HepG2 (cell line): Measurements from ENCODE around the gene SOX13. TPM values are rescaled to one million over a fixed set of nuclear protein-coding genes. Genes with fewer than 3 reads are reported as not detected.

Experiments used
- ATAC-seq: fragments of 200-7000 bp; cut with Tn5 transposase; 3 replicates; pipeline ENCODE4 v1.9.1; 2020; ENCODE audit warnings: mild to moderate bottlenecking, moderate library complexity
- BruUV-seq: library from RNA; stranded (reverse); fragments of 400-500 nt; replicated peaks from 2 replicates; lab custom pipeline; 2021; lab: Mats Ljungman, UMichigan
- CTCF ChIA-PET: fragments of 300-600 bp; formaldehyde crosslinking; extraction: SDS; loops from one replicate; lab custom pipeline; 2021; ENCODE audit warnings: low total read pairs, inconsistent platforms, low intra/inter-chr PET ratio; lab: Yijun Ruan, JAX
- POLR2A ChIA-PET: fragments of 350-600 bp; sonication (Branson Sonifier 250); formaldehyde crosslinking; loops from one replicate; lab custom pipeline; 2020; ENCODE audit warnings: antibody characterized with exemption, inconsistent platforms; lab: Yijun Ruan, JAX
- DNase-seq: peaks from one replicate; pipeline ENCODE4 v3.0.0-alpha.2; 2015; ENCODE audit warnings: low spot score
- FAIRE-seq: peaks from 3 replicates; lab custom pipeline; 2011; peaks lifted over from hg19 to GRCh38; lab: Jason Lieb, UNC
- H2AFZ ChIP-seq: one replicate; pipeline ENCODE4 v1.6.1; 2011; ENCODE audit warnings: low read length, inconsistent platforms
- H3K27ac ChIP-seq: fragments of 300-600 bp; 3 replicates; pipeline ENCODE4 v1.8.0; 2011; ENCODE audit warnings: mixed run types, mild to moderate bottlenecking, mixed read lengths, low read length, inconsistent platforms; ENCODE audit not compliant: insufficient read depth; ENCODE audit errors: extremely low read length
- H3K27me3 ChIP-seq, 2 experiments: fragments of 200-600 bp in 1 of 2; 2 replicates in 1 of 2; 3 replicates in 1 of 2; pipeline versions ENCODE4 v1.6.0 to v1.8.0; 2011; ENCODE audit warnings: low read length in 2 of 2, mild to moderate bottlenecking in 2 of 2, moderate library complexity in 2 of 2, inconsistent platforms in 1 of 2; ENCODE audit not compliant: insufficient read depth in 2 of 2, control insufficient read depth in 1 of 2
- H3K36me3 ChIP-seq, 2 experiments: fragments of 200-600 bp in 1 of 2; replicated peaks in 1 of 2; 2 replicates in 1 of 2; 3 replicates in 1 of 2; pipeline versions ENCODE4 v1.5.1 to v1.8.0; 2011; ENCODE audit warnings: low read length in 2 of 2, inconsistent platforms in 1 of 2; ENCODE audit not compliant: insufficient read depth in 2 of 2, control insufficient read depth in 1 of 2
- H3K4me1 ChIP-seq: 2 replicates; pipeline ENCODE4 v1.5.1; 2012; ENCODE audit warnings: low read length, inconsistent platforms; ENCODE audit not compliant: insufficient read depth
- H3K4me2 ChIP-seq: 2 replicates; pipeline ENCODE4 v1.6.0; 2011; ENCODE audit warnings: low read depth, low read length, inconsistent platforms
- H3K4me3 ChIP-seq, 3 experiments: fragments of 200-600 bp in 1 of 3; sonication (generic), shearing (Covaris generic) in 1 of 3; replicated peaks in 1 of 3; 2 replicates each; pipeline ENCODE4 v1.5.1; 2011 to 2016; ENCODE audit warnings: low read length in 3 of 3, inconsistent platforms in 2 of 3, low read depth in 2 of 3, mild to moderate bottlenecking in 2 of 3, control low read depth in 1 of 3, mixed read lengths in 1 of 3; ENCODE audit not compliant: insufficient read depth in 1 of 3
- H3K79me2 ChIP-seq: one replicate; pipeline ENCODE4 v1.6.1; 2011; ENCODE audit warnings: low read length, inconsistent platforms; ENCODE audit not compliant: insufficient read depth
- H3K9ac ChIP-seq: 2 replicates; pipeline ENCODE4 v1.6.0; 2011; ENCODE audit warnings: mild to moderate bottlenecking, low read depth, low read length, inconsistent platforms; ENCODE audit not compliant: insufficient read depth
- H3K9me3 ChIP-seq: 2 replicates; pipeline ENCODE4 v1.5.1; 2012; ENCODE audit warnings: mild to moderate bottlenecking, low read length
- H4K20me1 ChIP-seq: 2 replicates; pipeline ENCODE4 v1.6.0; 2011; ENCODE audit warnings: inconsistent platforms, mild to moderate bottlenecking, low read length, moderate library complexity; ENCODE audit not compliant: insufficient read depth
- BHLHE40 ChIP-seq: IDR thresholded peaks from 2 replicates; pipeline ENCODE4 v1.6.1; 2011; ENCODE audit warnings: low read length, improper control_type of control experiment
- SIX4 ChIP-seq: sonication (generic); formaldehyde crosslinking; IDR thresholded peaks from 2 replicates; pipeline ENCODE4 v1.4.0; 2020; ENCODE audit warnings: missing genetic modification reagents
- SOX6 ChIP-seq, 2 experiments: fragments of 450-650 bp in 1 of 2; sonication (generic) in 1 of 2; formaldehyde crosslinking in 1 of 2; IDR thresholded peaks; 2 replicates each; pipeline versions ENCODE4 v1.4.0 to v1.6.1; 2017 to 2020; ENCODE audit warnings: antibody characterized with exemption in 1 of 2, mild to moderate bottlenecking in 1 of 2, missing genetic modification reagents in 1 of 2
- WGBS: methylation state at CpG from one replicate; pipeline ENCODE4 v1.1.6; 2017; ENCODE audit warnings: low lambda C conversion rate; 5-methylcytosine and 5-hydroxymethylcytosine counted together
- in situ Hi-C: cut with HindIII; loops from 2 replicates; pipeline ENCODE4 v1.10.0; 2017; ENCODE audit warnings: low pct_unique_long_range_greater_than_20kb; ENCODE audit not compliant: extremely low pct_ligation_motif_present
- intact Hi-C: fragments of 100-400 bp; cut with micrococcal nuclease; formaldehyde crosslinking; loops from one replicate; pipeline ENCODE4 v1.10.0; 2022; ENCODE audit not compliant: unreplicated experiment
- polyA plus RNA-seq, 8 experiments: library from polyadenylated mRNA; depleted of rRNA in 3 of 8; stranded (reverse) in 7 of 8; unstranded in 1 of 8; fragments of >200 nt; fragmentation: Illumina TruSeq in 4 of 8; extraction: Trizol in 4 of 8; gene quantifications; 2 replicates each; pipeline versions ENCODE4 v1.2.1 to v1.2.3, GENCODE V29; 2011 to 2016; ENCODE audit warnings: low read depth in 4 of 8, missing spikeins in 1 of 8, mixed read lengths in 1 of 8; ENCODE audit not compliant: insufficient read depth in 1 of 8
- total RNA-seq, 5 experiments: library from RNA; depleted of rRNA; stranded (reverse); fragments of >200 nt; fragmentation: Illumina TruSeq; extraction: Trizol; gene quantifications; 2 replicates each; pipeline ENCODE4 v1.2.3, GENCODE V29; 2016; ENCODE audit warnings: low read depth in 1 of 5
- TF ChIP-seq, protein P1 (sequence below): sonication (generic); formaldehyde crosslinking; IDR thresholded peaks from 2 replicates; pipeline ENCODE4 v1.8.1; 2023; ENCODE audit warnings: mild to moderate bottlenecking, inconsistent platforms, moderate library complexity, missing genetic modification reagents, borderline replicate concordance
- TF ChIP-seq, protein P2 (sequence below): sonication (generic); formaldehyde crosslinking; IDR thresholded peaks from 2 replicates; pipeline ENCODE4 v1.5.0; 2020; ENCODE audit warnings: mild to moderate bottlenecking, missing genetic modification reagents

SOX13 gene
- total and polyA plus RNA-seq, 2 of the 13 experiments (the other 11 are each of a cell fraction or from before 2014, with no cell fraction given), result 13.3 to 15.8 TPM

DNA sequence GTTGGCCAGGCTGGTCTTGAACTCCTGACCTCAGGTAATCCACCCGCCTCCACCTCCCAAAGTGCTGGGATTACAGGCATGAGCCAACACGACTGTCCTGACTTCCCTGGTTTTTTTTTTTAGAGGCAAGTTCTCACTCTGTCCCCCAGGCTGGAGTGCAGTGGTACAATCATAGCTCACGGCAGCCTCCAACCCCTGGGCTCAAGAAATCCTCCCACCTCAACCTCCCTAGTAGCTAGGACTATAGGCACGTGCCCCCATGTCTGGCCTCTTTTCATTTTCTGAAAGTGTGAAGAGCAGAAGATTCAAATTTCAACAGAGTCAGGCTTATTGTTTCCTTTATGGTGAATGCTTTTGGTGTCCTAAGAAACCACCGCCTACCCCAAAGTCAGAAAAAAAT lies 21.7 kb upstream of the SOX13 start:
- H2AFZ ChIP-seq, result no peak overlapping the region
- no peaks in the 10 kb centered on the region for H3K9me3 ChIP-seq
- intact Hi-C loops (no loop called here), in situ Hi-C loops (no loop called here)
- no peak overlapping the region for H3K9ac ChIP-seq
- BruUV-seq, result no TSS peak
- H3K27ac ChIP-seq, result no peak overlapping the region
- no peak overlapping the region for H3K4me3 ChIP-seq
- H3K27me3 ChIP-seq, result peaks cover 0 to under 1% of the 10 kb centered on the region in 2 experiments; a peak in 1 of 5 replicates
- ChIA-PET POLR2A (interaction anchor here (0.7 to 1.8 kb wide), 5 partner anchors 14 to 147 kb away, joined by 3 to 6 read pairs (median 3); partner anchors contain the start of gene SOX13), CTCF (no interaction called here)
- H3K4me2 ChIP-seq, result no peak overlapping the region
- DNase-seq, result no peak
- TF ChIP-seq, protein P1, sequence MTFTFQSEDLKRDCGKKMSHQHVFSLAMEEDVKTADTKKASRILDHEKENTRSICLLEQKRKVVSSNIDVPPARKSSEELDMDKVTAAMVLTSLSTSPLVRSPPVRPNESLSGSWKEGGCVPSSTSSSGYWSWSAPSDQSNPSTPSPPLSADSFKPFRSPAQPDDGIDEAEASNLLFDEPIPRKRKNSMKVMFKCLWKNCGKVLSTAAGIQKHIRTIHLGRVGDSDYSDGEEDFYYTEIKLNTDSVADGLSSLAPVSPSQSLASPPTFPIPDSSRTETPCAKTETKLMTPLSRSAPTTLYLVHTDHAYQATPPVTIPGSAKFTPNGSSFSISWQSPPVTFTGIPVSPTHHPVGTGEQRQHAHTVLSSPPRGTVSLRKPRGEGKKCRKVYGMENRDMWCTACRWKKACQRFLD (CRISPR knock-in tag), result no peak
- 0 out of 2 replicates have a peak, but pooled peaks have one; percentile 46 for TF ChIP-seq BHLHE40
- no peak for TF ChIP-seq SIX4 (CRISPR knock-in tag)
- TF ChIP-seq SOX6 (IDR thresholded peaks at IDR 0.05), result no peak
- peak; percentile 41; the same call in 1 of the 2 replicates for TF ChIP-seq SOX6 (CRISPR knock-in tag; IDR thresholded peaks at IDR 0.05)
- TF ChIP-seq, protein P2, sequence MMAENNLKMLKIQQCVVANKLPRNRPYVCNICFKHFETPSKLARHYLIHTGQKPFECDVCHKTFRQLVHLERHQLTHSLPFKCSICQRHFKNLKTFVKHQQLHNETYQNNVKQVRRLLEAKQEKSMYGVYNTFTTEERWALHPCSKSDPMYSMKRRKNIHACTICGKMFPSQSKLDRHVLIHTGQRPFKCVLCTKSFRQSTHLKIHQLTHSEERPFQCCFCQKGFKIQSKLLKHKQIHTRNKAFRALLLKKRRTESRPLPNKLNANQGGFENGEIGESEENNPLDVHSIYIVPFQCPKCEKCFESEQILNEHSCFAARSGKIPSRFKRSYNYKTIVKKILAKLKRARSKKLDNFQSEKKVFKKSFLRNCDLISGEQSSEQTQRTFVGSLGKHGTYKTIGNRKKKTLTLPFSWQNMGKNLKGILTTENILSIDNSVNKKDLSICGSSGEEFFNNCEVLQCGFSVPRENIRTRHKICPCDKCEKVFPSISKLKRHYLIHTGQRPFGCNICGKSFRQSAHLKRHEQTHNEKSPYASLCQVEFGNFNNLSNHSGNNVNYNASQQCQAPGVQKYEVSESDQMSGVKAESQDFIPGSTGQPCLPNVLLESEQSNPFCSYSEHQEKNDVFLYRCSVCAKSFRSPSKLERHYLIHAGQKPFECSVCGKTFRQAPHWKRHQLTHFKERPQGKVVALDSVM (CRISPR knock-in tag), result peak; percentile 83
- H4K20me1 ChIP-seq, result no peaks in the 10 kb centered on the region
- FAIRE-seq, result no peak
- H3K36me3 ChIP-seq, result no peaks in the 10 kb centered on the region
- WGBS, result 17% methylated on average over 5 of the region's 5 CpGs
- peak; percentile 62 for ATAC-seq
- peaks cover 15% of the 10 kb centered on the region for H3K4me1 ChIP-seq
- no peaks in the 10 kb centered on the region for H3K79me2 ChIP-seq
